GM21786 (cell line): ENCODE data around the gene AP1G1.

Source experiments
- ATAC-seq: cut with Tn5 transposase; IDR thresholded peaks from one replicate; pipeline ENCODE4 v1.9.1; 2021; ENCODE audit not compliant: unreplicated experiment

The AP1G1 gene

GRCh38 chr16:71761097-71761496 is 47.5 kb downstream of the AP1G1 start:
- ATAC-seq: no peak

DNA sequence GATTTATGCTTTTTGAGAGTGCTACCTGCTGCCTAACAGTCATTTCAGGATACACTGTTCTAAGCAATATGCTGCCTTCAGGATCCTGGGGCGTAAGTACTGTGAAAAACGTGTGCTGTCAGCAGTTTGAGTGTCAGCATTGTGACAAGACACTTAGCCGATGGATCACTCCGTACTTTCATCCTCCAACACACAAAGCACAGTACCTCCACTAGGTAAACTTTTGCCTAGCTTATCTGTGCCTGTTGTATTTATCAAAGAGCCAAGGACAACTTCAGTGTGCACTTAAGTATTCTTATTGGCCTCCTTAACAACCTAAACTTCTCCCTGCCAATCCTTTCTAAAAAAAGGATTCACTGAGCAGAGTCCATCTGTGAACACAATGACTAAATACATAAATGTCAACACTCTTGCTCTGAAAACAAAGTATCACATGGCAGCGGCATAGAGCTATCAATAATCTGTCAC is 50.3 kb downstream of the AP1G1 start:
- ATAC-seq: no peak

GRCh38 chr16:71754652-71755051 is 54.0 kb downstream of the AP1G1 start:
- ATAC-seq: no peak

DNA sequence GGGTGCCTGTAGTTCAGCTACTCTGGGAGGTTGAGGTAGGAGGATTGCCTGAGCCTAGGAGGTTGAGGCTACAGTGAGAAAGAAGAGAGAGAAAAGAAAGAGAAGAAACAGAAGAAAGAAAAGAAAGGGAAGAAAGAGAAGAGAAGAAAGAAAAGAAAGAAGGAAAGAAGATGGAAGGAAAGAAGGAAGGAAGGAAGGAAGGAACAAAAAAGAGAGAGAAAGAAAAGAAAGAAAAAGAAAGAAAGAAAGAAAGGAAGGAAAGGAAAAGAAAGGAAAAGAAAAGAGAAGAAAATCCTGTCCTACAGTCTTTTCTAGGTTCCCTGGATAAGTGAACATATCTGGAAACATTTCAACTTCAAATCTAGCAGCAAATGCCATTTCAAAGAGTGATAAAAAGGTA is 54.5 kb downstream of the AP1G1 start:
- ATAC-seq: no peak

DNA sequence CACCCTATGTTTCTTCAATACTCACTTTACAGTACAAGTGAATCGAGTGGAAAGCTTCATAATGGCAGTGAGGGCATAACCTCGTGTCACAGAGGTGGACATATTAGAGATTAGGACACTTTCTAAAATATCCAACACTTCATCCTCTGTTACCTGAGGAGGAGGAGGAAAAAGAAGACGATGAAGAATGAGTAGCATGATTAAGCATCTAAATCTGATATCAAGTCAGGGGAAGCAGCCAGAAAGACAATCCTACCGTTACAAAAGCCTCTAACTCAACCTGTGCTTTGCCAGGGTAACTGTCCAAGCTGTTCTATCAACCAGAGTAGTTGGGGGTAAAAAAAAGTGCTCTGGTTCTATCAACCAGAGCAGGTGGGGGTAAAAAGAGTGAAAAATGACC is 60.4 kb downstream of the AP1G1 start:
- no peak for ATAC-seq

- no peak for ATAC-seq
Measured at GRCh38 chr16:71746442-71747046, 62.1 kb downstream of the AP1G1 start.

GRCh38 chr16:71738855-71739254 is 69.8 kb downstream of the AP1G1 start:
- no peak for ATAC-seq

- no peak for ATAC-seq
Measured at GRCh38 chr16:71737501-71737900, 71.1 kb downstream of the AP1G1 start.

DNA sequence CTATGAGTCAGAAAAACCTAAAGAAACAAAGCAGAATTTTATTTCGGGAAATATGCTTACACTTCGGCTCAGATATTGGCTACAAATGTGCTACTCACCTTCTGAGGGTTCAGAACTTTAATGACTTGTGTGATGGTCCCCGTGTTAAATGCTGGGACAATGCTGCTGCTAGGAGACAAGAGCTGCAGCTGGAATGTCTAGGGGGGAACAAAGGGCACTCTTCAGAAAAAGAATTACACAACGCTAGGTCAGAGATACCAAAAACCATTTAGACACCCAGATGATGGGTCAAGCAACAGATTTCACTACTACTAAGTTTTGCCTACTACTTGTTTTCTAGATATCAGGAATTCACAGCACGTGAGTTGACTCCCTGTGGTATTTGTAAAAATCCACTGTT is 74.1 kb downstream of the AP1G1 start:
- no peak for ATAC-seq

DNA sequence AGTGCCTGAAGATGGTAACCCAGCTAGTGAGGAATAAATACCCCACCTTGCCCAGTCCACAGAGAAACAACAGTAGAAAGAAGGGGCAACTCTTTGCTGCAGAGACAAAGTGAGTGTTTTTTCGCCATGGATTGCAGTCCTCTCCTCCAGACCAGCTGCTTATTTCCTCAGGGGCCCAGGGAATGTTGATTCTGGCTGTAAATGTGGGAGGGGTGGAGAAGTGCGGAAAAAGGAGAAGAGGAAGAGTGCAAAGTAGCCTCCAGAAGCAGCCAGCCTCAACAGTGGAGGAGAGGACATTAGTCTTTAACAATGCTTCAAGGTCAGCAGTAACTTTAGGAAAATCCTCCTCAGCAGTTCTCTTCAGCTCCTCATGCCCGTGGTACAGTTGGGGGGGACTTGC is 76.0 kb downstream of the AP1G1 start:
- ATAC-seq: no peak

DNA sequence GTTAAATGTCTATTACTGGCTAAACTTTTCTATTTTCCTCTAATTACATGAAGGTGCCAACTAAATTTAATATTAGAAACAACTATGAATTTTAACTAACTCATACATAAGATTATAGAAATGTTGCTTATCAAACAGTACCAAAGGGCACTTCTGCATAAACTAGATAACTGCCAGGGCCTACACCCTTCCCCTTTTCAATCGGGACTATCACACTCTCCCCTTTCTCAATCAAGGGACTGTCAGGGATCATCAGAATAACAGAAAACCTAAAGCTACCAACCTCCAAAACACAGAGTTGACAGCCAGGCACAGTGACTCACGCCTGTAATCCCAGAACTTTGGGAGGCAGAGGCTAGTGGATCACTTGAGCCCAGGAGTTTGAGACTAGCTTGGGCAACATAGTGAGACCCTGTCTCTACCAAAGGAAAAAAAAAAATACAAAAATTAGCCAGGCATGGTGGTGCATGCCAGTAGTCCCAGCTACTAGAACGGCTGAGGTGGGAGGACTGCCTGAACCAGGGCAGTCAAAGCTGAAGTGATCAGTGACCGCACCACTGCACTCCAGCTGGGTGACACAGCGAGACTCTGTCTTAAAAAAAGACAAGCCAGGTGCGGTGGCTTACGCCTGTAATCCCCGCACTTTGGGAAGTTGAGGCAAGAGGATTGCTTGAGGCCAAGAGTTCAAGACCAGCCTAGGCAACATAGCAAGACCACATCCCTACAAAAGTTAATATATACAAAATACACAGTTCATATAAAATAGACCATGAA is 80.9 kb downstream of the AP1G1 start:
- no peak for ATAC-seq

DNA sequence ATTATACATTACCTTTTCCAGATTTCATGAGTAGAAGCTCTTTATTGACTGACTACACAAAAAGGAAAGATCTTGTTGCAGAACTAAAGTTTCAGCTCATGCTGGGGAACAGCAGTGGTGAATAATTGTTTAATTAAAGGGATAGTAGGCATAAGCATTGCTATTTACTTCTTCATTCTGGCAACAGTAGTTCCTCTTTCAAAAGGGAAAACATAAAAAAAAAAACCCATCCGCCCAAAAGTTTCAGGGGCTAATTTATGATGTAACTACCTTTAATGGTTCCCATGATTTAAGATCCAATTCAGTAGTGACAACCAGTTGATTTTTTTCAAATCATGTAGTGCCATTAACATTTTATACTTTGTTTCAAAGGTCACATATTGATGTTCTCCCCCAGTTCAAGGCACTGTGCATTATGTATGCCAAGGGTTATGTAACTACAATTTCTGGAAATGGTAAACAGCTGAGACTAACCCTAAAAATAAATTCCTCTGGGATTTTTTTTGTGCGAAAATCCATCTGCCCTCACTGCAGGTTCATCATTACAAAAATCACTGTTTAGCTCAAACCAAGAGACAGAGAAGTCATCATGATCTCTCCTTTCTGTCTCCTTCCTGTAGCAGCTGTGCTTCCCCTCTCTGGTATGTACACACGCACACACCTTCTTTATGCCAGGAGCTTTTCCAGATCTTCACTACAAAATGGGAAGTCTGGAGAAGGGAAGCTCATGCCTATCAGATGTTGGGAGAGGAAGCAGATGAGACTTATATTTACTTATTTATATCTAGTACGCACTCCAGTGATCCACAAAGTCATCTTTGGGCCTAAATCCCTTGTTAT is 81.9 kb downstream of the AP1G1 start:
- no peak for ATAC-seq

DNA sequence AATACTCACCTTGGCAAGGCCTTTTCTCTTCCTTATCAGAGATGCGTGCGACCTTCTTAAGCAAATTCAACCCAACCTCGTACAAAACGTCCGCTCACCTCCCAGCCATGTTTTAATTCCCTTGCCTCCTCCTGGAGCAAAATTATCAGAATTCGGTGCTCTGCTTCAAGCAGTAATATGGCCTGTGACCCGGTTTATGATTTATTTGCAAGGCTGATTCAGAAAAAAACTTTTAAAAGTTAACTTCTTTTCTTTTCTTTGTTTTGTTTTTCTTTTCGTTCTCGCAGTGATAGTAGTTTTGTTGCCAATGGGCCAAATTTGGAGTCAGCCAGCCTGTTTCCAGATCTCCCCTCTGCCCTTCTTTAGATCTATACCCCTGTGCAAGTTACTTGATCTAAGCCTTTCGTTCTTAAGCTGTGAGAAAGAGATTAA is 84.3 kb downstream of the AP1G1 start, which contains the start of gene PHLPP2:
TSS of gene PHLPP2 (minus strand) at position 382 of the 432 bp plus-strand sequence. CDS start 9,906 bp downstream, outside the sequence.
- ATAC-seq: no peak

- ATAC-seq: peak; percentile 65
Measured at GRCh38 chr16:71723537-71724319, 84.9 kb downstream of the AP1G1 start.

- ATAC-seq: peak; percentile 35
Measured at GRCh38 chr16:71722801-71723536, 85.7 kb downstream of the AP1G1 start.

DNA sequence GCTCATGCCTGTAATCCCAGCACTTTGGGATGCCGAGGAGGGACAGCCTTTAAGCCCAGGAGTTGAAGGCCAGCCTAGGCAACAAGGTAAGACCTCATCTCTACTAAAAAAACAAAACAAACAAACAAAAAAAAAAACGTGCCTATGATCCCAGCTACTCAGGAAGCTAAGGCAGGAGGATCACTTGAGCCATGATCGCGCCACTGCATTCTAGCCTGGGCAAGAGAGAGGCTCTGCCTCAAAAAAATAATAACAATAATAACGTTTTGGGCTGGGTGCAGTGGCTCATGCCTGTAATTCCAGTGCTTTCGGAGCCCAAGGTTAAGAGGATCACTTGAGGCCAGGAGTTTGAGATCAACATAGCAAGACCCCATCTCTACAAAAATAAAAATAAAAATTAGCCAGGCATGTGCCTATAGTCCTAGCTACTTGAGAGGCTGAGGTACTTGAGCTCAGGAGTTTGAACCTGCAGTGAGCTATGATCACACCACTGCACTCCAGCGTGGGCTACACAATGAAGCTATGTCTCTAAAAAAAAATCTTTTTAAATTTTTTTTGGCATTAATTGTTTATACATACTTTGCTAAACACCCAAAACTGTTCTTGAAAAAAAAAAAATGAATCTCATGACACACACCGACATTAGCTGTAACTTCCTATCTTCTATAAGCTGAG is 87.4 kb downstream of the AP1G1 start:
- no peak for ATAC-seq

- no peak for ATAC-seq
Measured at GRCh38 chr16:71712501-71712900, 96.1 kb downstream of the AP1G1 start.

DNA sequence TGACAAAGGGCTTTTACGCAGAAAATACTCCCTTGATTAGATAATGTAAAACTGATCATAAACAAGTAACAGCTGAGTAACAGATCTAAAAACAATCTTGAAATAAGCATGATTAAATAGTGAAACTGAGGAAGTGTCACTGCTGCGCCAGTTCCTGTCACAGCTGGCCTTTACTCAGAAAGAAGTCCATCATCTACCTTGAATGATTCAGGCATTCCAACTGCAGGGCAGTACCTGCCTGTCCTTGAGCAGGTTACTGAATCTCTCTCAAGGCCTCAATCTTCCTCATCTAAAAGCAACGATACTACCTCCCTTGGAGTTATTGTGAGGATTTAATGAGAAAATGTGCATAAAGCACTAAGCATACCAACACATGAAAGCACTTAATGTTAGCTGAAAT is 96.8 kb downstream of the AP1G1 start:
- ATAC-seq: no peak

DNA sequence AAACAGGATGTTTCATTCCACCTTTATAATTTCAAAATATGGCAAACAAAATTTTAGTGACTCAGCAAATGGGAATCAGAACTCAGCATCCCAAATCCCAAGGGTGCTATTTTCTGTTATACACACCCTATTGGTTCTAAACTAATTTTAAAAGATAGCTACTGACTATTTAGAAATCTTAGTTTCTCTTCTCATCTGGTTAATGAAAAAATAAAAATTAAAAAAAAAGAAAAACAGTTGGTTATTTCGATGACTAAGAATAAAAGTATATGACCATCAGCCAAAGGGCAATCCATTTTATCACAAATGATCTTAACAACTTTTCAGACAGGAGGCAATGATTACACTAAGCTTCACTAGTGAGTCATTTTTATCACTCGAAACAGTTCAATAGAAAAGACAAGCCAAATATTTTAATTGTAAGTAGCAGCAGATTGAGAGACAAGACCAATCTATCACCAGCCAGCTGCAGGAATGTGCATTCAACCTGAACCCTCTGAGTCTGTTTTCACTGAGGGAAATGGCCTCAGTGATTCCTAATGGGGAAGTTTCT is 99.3 kb downstream of the AP1G1 start:
- ATAC-seq: no peak
